HepG2 (cell line): ENCODE results near the gene SMURF1. TPM values are rescaled to one million over a fixed set of nuclear protein-coding genes. Genes with fewer than 3 reads are reported as not detected.

Experiments
- ATAC-seq: fragments of 200-7000 bp; cut with Tn5 transposase; 3 replicates; pipeline ENCODE4 v1.9.1; 2020; ENCODE audit warnings: mild to moderate bottlenecking, moderate library complexity
- BruUV-seq: library from RNA; stranded (reverse); fragments of 400-500 nt; replicated peaks from 2 replicates; lab custom pipeline; 2021; lab: Mats Ljungman, UMichigan
- CTCF ChIA-PET: fragments of 300-600 bp; formaldehyde crosslinking; extraction: SDS; loops from one replicate; lab custom pipeline; 2021; ENCODE audit warnings: low total read pairs, inconsistent platforms, low intra/inter-chr PET ratio; lab: Yijun Ruan, JAX
- POLR2A ChIA-PET: fragments of 350-600 bp; sonication (Branson Sonifier 250); formaldehyde crosslinking; loops from one replicate; lab custom pipeline; 2020; ENCODE audit warnings: antibody characterized with exemption, inconsistent platforms; lab: Yijun Ruan, JAX
- DNase-seq: peaks from one replicate; pipeline ENCODE4 v3.0.0-alpha.2; 2015; ENCODE audit warnings: low spot score
- FAIRE-seq: peaks from 3 replicates; lab custom pipeline; 2011; peaks lifted over from hg19 to GRCh38; lab: Jason Lieb, UNC
- H2AFZ ChIP-seq: one replicate; pipeline ENCODE4 v1.6.1; 2011; ENCODE audit warnings: low read length, inconsistent platforms
- H3K27ac ChIP-seq: fragments of 300-600 bp; 3 replicates; pipeline ENCODE4 v1.8.0; 2011; ENCODE audit warnings: mixed run types, mild to moderate bottlenecking, mixed read lengths, low read length, inconsistent platforms; ENCODE audit not compliant: insufficient read depth; ENCODE audit errors: extremely low read length
- H3K27me3 ChIP-seq, 2 experiments: fragments of 200-600 bp in 1 of 2; 2 replicates in 1 of 2; 3 replicates in 1 of 2; pipeline versions ENCODE4 v1.6.0 to v1.8.0; 2011; ENCODE audit warnings: low read length in 2 of 2, mild to moderate bottlenecking in 2 of 2, moderate library complexity in 2 of 2, inconsistent platforms in 1 of 2; ENCODE audit not compliant: insufficient read depth in 2 of 2, control insufficient read depth in 1 of 2
- H3K36me3 ChIP-seq, 2 experiments: fragments of 200-600 bp in 1 of 2; replicated peaks in 1 of 2; 2 replicates in 1 of 2; 3 replicates in 1 of 2; pipeline versions ENCODE4 v1.5.1 to v1.8.0; 2011; ENCODE audit warnings: low read length in 2 of 2, inconsistent platforms in 1 of 2; ENCODE audit not compliant: insufficient read depth in 2 of 2, control insufficient read depth in 1 of 2
- H3K4me1 ChIP-seq: 2 replicates; pipeline ENCODE4 v1.5.1; 2012; ENCODE audit warnings: low read length, inconsistent platforms; ENCODE audit not compliant: insufficient read depth
- H3K4me2 ChIP-seq: 2 replicates; pipeline ENCODE4 v1.6.0; 2011; ENCODE audit warnings: low read depth, low read length, inconsistent platforms
- H3K4me3 ChIP-seq, 3 experiments: fragments of 200-600 bp in 1 of 3; sonication (generic), shearing (Covaris generic) in 1 of 3; replicated peaks in 1 of 3; 2 replicates each; pipeline ENCODE4 v1.5.1; 2011 to 2016; ENCODE audit warnings: low read length in 3 of 3, inconsistent platforms in 2 of 3, low read depth in 2 of 3, mild to moderate bottlenecking in 2 of 3, control low read depth in 1 of 3, mixed read lengths in 1 of 3; ENCODE audit not compliant: insufficient read depth in 1 of 3
- H3K79me2 ChIP-seq: one replicate; pipeline ENCODE4 v1.6.1; 2011; ENCODE audit warnings: low read length, inconsistent platforms; ENCODE audit not compliant: insufficient read depth
- H3K9ac ChIP-seq: 2 replicates; pipeline ENCODE4 v1.6.0; 2011; ENCODE audit warnings: mild to moderate bottlenecking, low read depth, low read length, inconsistent platforms; ENCODE audit not compliant: insufficient read depth
- H3K9me3 ChIP-seq: 2 replicates; pipeline ENCODE4 v1.5.1; 2012; ENCODE audit warnings: mild to moderate bottlenecking, low read length
- H4K20me1 ChIP-seq: 2 replicates; pipeline ENCODE4 v1.6.0; 2011; ENCODE audit warnings: inconsistent platforms, mild to moderate bottlenecking, low read length, moderate library complexity; ENCODE audit not compliant: insufficient read depth
- AGO2 ChIP-seq: fragments of 200-400 bp; formaldehyde crosslinking; optimal IDR thresholded peaks from 2 replicates; pipeline ENCODE3; 2017; ENCODE audit warnings: mild to moderate bottlenecking, low read depth, low read length, moderate library complexity
- FOXP4 ChIP-seq: sonication (generic); formaldehyde crosslinking; IDR thresholded peaks from 2 replicates; pipeline ENCODE4 v1.4.0; 2020; ENCODE audit warnings: missing genetic modification reagents
- GATAD2A ChIP-seq: IDR thresholded peaks from 2 replicates; pipeline ENCODE4 v1.6.1; 2016
- KAT7 ChIP-seq: IDR thresholded peaks from 2 replicates; pipeline ENCODE4 v1.6.1; 2018; ENCODE audit warnings: borderline replicate concordance, missing compliant biosample characterization
- KLF12 ChIP-seq: sonication (generic); formaldehyde crosslinking; IDR thresholded peaks from 2 replicates; pipeline ENCODE4 v1.4.0; 2020; ENCODE audit warnings: missing genetic modification reagents, borderline replicate concordance
- REST ChIP-seq, 2 experiments: IDR thresholded peaks; 2 replicates each; pipeline ENCODE4 v1.6.1; 2011 to 2012; ENCODE audit warnings: low read length in 2 of 2, borderline replicate concordance in 1 of 2, low read depth in 1 of 2, mild to moderate bottlenecking in 1 of 2, moderate library complexity in 1 of 2
- SMAD1 ChIP-seq: sonication (generic); formaldehyde crosslinking; IDR thresholded peaks from 2 replicates; pipeline ENCODE4 v1.4.0; 2020; ENCODE audit warnings: missing genetic modification reagents, low read depth, mild to moderate bottlenecking, borderline replicate concordance
- ZNF382 ChIP-seq: sonication (generic); formaldehyde crosslinking; IDR thresholded peaks from 2 replicates; pipeline ENCODE4 v1.5.0; 2020; ENCODE audit warnings: missing genetic modification reagents, mild to moderate bottlenecking, borderline replicate concordance
- WGBS: methylation state at CpG from one replicate; pipeline ENCODE4 v1.1.6; 2017; ENCODE audit warnings: low lambda C conversion rate; 5-methylcytosine and 5-hydroxymethylcytosine counted together
- in situ Hi-C: cut with HindIII; loops from 2 replicates; pipeline ENCODE4 v1.10.0; 2017; ENCODE audit warnings: low pct_unique_long_range_greater_than_20kb; ENCODE audit not compliant: extremely low pct_ligation_motif_present
- intact Hi-C: fragments of 100-400 bp; cut with micrococcal nuclease; formaldehyde crosslinking; loops from one replicate; pipeline ENCODE4 v1.10.0; 2022; ENCODE audit not compliant: unreplicated experiment
- polyA plus RNA-seq, 8 experiments: library from polyadenylated mRNA; depleted of rRNA in 3 of 8; stranded (reverse) in 7 of 8; unstranded in 1 of 8; fragments of >200 nt; fragmentation: Illumina TruSeq in 4 of 8; extraction: Trizol in 4 of 8; gene quantifications; 2 replicates each; pipeline versions ENCODE4 v1.2.1 to v1.2.3, GENCODE V29; 2011 to 2016; ENCODE audit warnings: low read depth in 4 of 8, missing spikeins in 1 of 8, mixed read lengths in 1 of 8; ENCODE audit not compliant: insufficient read depth in 1 of 8
- total RNA-seq, 5 experiments: library from RNA; depleted of rRNA; stranded (reverse); fragments of >200 nt; fragmentation: Illumina TruSeq; extraction: Trizol; gene quantifications; 2 replicates each; pipeline ENCODE4 v1.2.3, GENCODE V29; 2016; ENCODE audit warnings: low read depth in 1 of 5
- TF ChIP-seq, protein P1 (sequence below): sonication (generic); formaldehyde crosslinking; IDR thresholded peaks from 2 replicates; pipeline ENCODE4 v1.4.0; 2020; ENCODE audit warnings: missing genetic modification reagents

Gene SMURF1
- total and polyA plus RNA-seq, 2 of the 13 experiments (the other 11 are each of a cell fraction or from before 2014, with no cell fraction given): 8.3 to 11.1 TPM

DNA sequence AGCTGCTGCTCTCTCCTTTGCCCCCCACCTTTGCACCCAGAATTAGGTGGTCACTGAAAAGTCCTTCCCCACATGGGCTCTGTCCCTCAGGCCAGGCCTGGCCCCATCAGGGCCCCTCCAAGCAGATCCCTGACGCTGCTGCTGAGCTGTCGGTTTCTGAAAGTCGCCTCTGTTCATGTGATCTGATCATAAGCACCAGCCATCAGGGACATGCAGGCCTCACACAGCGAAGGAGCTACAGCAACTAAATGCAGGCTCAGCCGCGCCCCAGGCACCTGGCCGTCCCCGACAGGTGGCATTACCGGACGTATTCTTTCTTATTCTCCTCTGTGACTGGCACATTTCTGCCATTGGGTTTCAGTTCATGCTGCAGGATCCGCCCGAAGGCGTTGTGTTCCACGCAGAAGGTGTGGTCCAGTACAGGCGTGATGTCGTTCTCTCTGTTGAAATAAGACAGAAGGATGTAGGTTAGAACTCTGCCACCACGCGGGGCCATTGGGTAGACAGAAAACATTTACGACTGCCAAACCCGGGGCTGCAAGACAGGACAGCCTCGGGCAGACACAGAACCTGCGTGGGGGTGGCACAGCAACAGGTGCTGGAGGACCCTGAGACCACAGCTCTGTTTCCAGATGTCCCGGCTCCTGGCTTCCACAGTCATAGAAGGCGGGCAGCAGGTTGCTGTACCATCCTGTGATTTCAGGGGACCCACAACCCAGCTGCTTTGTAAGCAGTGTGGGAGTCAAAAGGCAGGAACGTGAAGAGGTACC lies 105.6 kb downstream of the SMURF1 start:
- H3K9ac ChIP-seq: no peak overlapping the region
- H3K27me3 ChIP-seq: no peaks in the 10 kb centered on the region
- no peak overlapping the region for H3K4me3 ChIP-seq
- CTCF ChIA-PET: no interaction called here
- H3K9me3 ChIP-seq: no peaks in the 10 kb centered on the region
- ATAC-seq (no peak), FAIRE-seq (no peak), DNase-seq (no peak)
- no peak overlapping the region for H3K27ac ChIP-seq
- H3K4me1 ChIP-seq: peaks cover 22% of the 10 kb centered on the region
- POLR2A ChIA-PET: no interaction called here
- TF ChIP-seq AGO2 (peak; percentile 29), ZNF382 (CRISPR knock-in tag) (no peak), SMAD1 (CRISPR knock-in tag) (no peak)
- TF ChIP-seq, all 625 proteins: peak for 1
- no TSS peak for BruUV-seq
- no peak overlapping the region for H2AFZ ChIP-seq
- H3K36me3 ChIP-seq: peaks cover 31 to 75% of the 10 kb centered on the region in 2 experiments
- in situ Hi-C loops: no loop called here
- intact Hi-C loops: no loop called here
- H4K20me1 ChIP-seq: no peaks in the 10 kb centered on the region
- H3K79me2 ChIP-seq: no peaks in the 10 kb centered on the region
- H3K4me2 ChIP-seq: no peak overlapping the region
- 98% methylated on average over 22 of the region's 25 CpGs for WGBS

DNA sequence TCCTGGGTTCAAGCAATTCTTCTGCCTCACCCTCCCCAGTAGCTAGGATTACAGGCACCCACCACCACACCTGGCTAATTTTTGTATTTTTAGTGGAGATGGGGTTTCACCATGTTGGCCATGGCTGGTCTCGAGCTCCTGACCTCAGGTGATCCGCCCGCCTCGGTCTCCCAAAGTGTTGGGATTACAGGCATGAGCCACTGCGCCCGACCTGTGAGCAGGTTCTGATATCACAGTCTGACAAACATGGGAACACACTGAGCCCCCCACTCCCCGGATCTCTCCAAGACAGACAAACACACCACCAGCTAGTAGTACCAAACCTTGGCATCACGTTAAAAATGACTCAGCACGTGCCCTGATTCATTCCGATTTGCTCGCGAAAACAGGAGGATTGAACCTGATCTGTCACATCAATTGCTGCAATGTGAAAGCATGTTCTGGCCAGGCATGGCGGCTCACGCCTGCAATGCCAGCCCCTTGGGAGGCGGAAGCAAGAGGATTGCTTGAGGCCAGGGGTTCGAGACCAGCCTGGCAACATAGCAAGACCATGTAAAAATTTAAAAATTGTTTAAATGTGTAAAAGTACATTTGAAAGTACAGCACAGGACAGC lies 106.5 kb downstream of the SMURF1 start:
- Histone ChIP-seq H2AFZ (no peak overlapping the region), H3K79me2 (no peaks in the 10 kb centered on the region), H3K4me1 (peaks cover 13% of the 10 kb centered on the region), H3K9me3 (no peaks in the 10 kb centered on the region), H3K9ac (no peak overlapping the region), H3K4me3 (no peak overlapping the region), H4K20me1 (no peaks in the 10 kb centered on the region), H3K27ac (no peak overlapping the region), H3K4me2 (no peak overlapping the region), H3K36me3 (peaks cover 36 to 83% of the 10 kb centered on the region in 2 experiments), H3K27me3 (no peaks in the 10 kb centered on the region)
- ChIA-PET POLR2A (no interaction called here), CTCF (interaction anchor here (1.0 kb wide), 1 partner anchor 274 kb away, joined by 3 read pairs; no protein-coding TSS in a partner anchor)
- FAIRE-seq (no peak), DNase-seq (no peak), ATAC-seq (no peak)
- 94% methylated on average over 16 of the region's 16 CpGs for WGBS
- intact Hi-C loops: no loop called here
- BruUV-seq: no TSS peak
- in situ Hi-C loops: no loop called here
- no peak for TF ChIP-seq KAT7 (CRISPR knock-in tag)
- no peak for TF ChIP-seq FOXP4 (CRISPR knock-in tag)
- TF ChIP-seq, protein P1, sequence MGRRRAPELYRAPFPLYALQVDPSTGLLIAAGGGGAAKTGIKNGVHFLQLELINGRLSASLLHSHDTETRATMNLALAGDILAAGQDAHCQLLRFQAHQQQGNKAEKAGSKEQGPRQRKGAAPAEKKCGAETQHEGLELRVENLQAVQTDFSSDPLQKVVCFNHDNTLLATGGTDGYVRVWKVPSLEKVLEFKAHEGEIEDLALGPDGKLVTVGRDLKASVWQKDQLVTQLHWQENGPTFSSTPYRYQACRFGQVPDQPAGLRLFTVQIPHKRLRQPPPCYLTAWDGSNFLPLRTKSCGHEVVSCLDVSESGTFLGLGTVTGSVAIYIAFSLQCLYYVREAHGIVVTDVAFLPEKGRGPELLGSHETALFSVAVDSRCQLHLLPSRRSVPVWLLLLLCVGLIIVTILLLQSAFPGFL (CRISPR knock-in tag): no peak
- TF ChIP-seq REST (IDR thresholded peaks at IDR 0.05; ENCODE audit: borderline replicate concordance in 1 of 2, low read depth in 1 of 2, low read length in 2 of 2): no peak
- TF ChIP-seq KLF12 (CRISPR knock-in tag): no peak
- TF ChIP-seq GATAD2A (CRISPR knock-in tag): no peak
